OCI-LY7 (cell line): Measurements from ENCODE around the gene PSMB9. TPM values are rescaled to one million over a fixed set of nuclear protein-coding genes. Genes with fewer than 3 reads are reported as not detected.

Experiments used
- BruUV-seq: library from RNA; stranded (reverse); fragments of 400-500 nt; replicated peaks from 2 replicates; lab custom pipeline; 2021; lab: Mats Ljungman, UMichigan
- CTCF ChIA-PET: fragments of 300-600 bp; sonication (Branson Sonifier 250); formaldehyde crosslinking; loops from one replicate; lab custom pipeline; 2022; ENCODE audit warnings: antibody characterized with exemption; ENCODE audit not compliant: unreplicated experiment; lab: Charles Lee
- POLR2A ChIA-PET: fragments of 300-600 bp; sonication (Branson Sonifier 250); formaldehyde crosslinking; loops from one replicate; lab custom pipeline; 2022; ENCODE audit warnings: antibody characterized with exemption; lab: Charles Lee
- DNase-seq: peaks from one replicate; pipeline ENCODE4 v3.0.0-alpha.2; 2015; ENCODE audit warnings: low spot score
- H2AFZ ChIP-seq: fragments of 200-600 bp; sonication (generic), shearing (Covaris generic); 2 replicates; pipeline ENCODE4 v1.6.1; 2014; ENCODE audit warnings: mild to moderate bottlenecking, antibody characterized with exemption, low read length, moderate library complexity
- H3K27ac ChIP-seq: fragments of 200-600 bp; sonication (generic); 2 replicates; pipeline ENCODE4 v1.5.1; 2014; ENCODE audit warnings: mixed run types, low read depth, mild to moderate bottlenecking, moderate library complexity, low read length, inconsistent platforms; ENCODE audit not compliant: poor library complexity, severe bottlenecking
- H3K36me3 ChIP-seq: fragments of 200-600 bp; sonication (generic); 2 replicates; pipeline ENCODE4 v1.6.1; 2014; ENCODE audit warnings: mild to moderate bottlenecking, antibody characterized with exemption, low read length, moderate library complexity, mixed read lengths; ENCODE audit not compliant: insufficient read depth
- H3K4me1 ChIP-seq: fragments of 200-600 bp; sonication (generic); 2 replicates; pipeline ENCODE4 v1.5.1; 2014; ENCODE audit warnings: mild to moderate bottlenecking, low read length; ENCODE audit not compliant: insufficient read depth, poor library complexity, severe bottlenecking
- H3K4me2 ChIP-seq: fragments of 200-600 bp; sonication (generic); 2 replicates; pipeline ENCODE4 v1.6.1; 2014; ENCODE audit warnings: mild to moderate bottlenecking, low read length
- H3K4me3 ChIP-seq: fragments of 200-600 bp; sonication (generic); 2 replicates; pipeline ENCODE4 v1.5.1; 2014; ENCODE audit warnings: mild to moderate bottlenecking, low read depth, low read length; ENCODE audit not compliant: poor library complexity, severe bottlenecking
- H3K79me2 ChIP-seq: fragments of 200-600 bp; sonication (generic); 2 replicates; pipeline ENCODE4 v1.6.1; 2016; ENCODE audit warnings: low read depth, mild to moderate bottlenecking, low read length, moderate library complexity, mixed read lengths; ENCODE audit not compliant: insufficient read depth
- H3K9me2 ChIP-seq: fragments of 200-600 bp; sonication (generic); 2 replicates; pipeline ENCODE4 v1.6.1; 2016; ENCODE audit warnings: mild to moderate bottlenecking, low read length, mixed read lengths; ENCODE audit not compliant: insufficient read depth
- H3K9me3 ChIP-seq: fragments of 200-600 bp; sonication (generic); 2 replicates; pipeline ENCODE4 v1.6.1; 2014; ENCODE audit warnings: mild to moderate bottlenecking, mixed run types, low read length, mixed read lengths
- H4K20me1 ChIP-seq: fragments of 200-600 bp; sonication (generic); 2 replicates; pipeline ENCODE4 v1.6.1; 2014; ENCODE audit warnings: mild to moderate bottlenecking, antibody characterized with exemption, low read length, moderate library complexity, mixed read lengths; ENCODE audit not compliant: insufficient read depth
- CTCF ChIP-seq: fragments of 200-600 bp; sonication (generic); conservative IDR thresholded peaks from 2 replicates; pipeline ENCODE4 v1.5.1; 2014; ENCODE audit warnings: mild to moderate bottlenecking, antibody characterized with exemption, low read length, moderate library complexity, mixed read lengths
- EZH2phosphoT487 ChIP-seq: fragments of 200-600 bp; sonication (generic); IDR thresholded peaks from 2 replicates; pipeline ENCODE4 v1.6.1; 2018; ENCODE audit warnings: low read depth, borderline replicate concordance, mild to moderate bottlenecking, mixed run types, antibody characterized with exemption, low read length, moderate library complexity, mixed read lengths
- intact Hi-C: fragments of 100-400 bp; cut with micrococcal nuclease; formaldehyde crosslinking; loops from one replicate; pipeline ENCODE4 v1.10.0; 2022; ENCODE audit not compliant: unreplicated experiment
- total RNA-seq, 2 experiments: library from RNA; depleted of rRNA in 1 of 2; stranded (reverse); fragments of >200 nt in 1 of 2; shearing (Covaris generic) in 1 of 2; gene quantifications; 2 replicates each; pipeline ENCODE4 v1.2.3, GENCODE V29; 2014 to 2022

Gene PSMB9
- total RNA-seq, 2 experiments from 2014 or later = 149 to 193 TPM

- ChIA-PET CTCF (no interaction called here), POLR2A (interaction anchor here (0.7 to 1.9 kb wide), 5 partner anchors 11 to 222 kb away, joined by 3 to 10 read pairs (median 3); partner anchors contain the start of gene TAP1)
- Histone ChIP-seq H3K4me1 (peaks cover 59% of the 10 kb centered on the region), H3K79me2 (peaks cover 53% of the 10 kb centered on the region), H3K27ac (no peak overlapping the region), H3K4me3 (peak overlapping the region; percentile 77), H3K9me2 (no peaks in the 10 kb centered on the region), H3K9me3 (no peaks in the 10 kb centered on the region), H4K20me1 (no peaks in the 10 kb centered on the region; the same call in 1 of the 2 replicates), H3K36me3 (peaks cover 65% of the 10 kb centered on the region), H2AFZ (no peak overlapping the region), H3K4me2 (peak overlapping the region; percentile 90)
- intact Hi-C loops = loop anchor here (5.0 kb wide), 1 partner anchor 130 kb away; no protein-coding TSS in a partner anchor
- DNase-seq = no peak
- no peak for TF ChIP-seq EZH2phosphoT487
- TF ChIP-seq CTCF = no peak
- BruUV-seq = no TSS peak
Observed at GRCh38 chr6:32842021-32842650, 11.9 kb upstream of the PSMB9 start.

GRCh38 chr6:32842690-32843089 lies 11.3 kb upstream of the PSMB9 start:
- TF ChIP-seq EZH2phosphoT487 (no peak), CTCF (no peak)
- Histone ChIP-seq H2AFZ (no peak overlapping the region), H3K4me2 (peak overlapping the region; percentile 90), H3K9me2 (no peaks in the 10 kb centered on the region), H3K27ac (peak overlapping the region; percentile 88), H3K4me1 (peaks cover 55% of the 10 kb centered on the region), H3K4me3 (peak overlapping the region; percentile 77), H3K79me2 (peaks cover 48% of the 10 kb centered on the region), H3K36me3 (peaks cover 66% of the 10 kb centered on the region), H4K20me1 (no peaks in the 10 kb centered on the region), H3K9me3 (no peaks in the 10 kb centered on the region)
- intact Hi-C loops = loop anchor here (5.0 kb wide), 1 partner anchor 130 kb away; no protein-coding TSS in a partner anchor
- BruUV-seq = no TSS peak
- DNase-seq = no peak
- POLR2A ChIA-PET = interaction anchor here (1.9 kb wide), 1 partner anchor 25 kb away, joined by 10 read pairs; no protein-coding TSS in a partner anchor
- CTCF ChIA-PET = no interaction called here
